Vagina (tissue), 2 donors: ENCODE data around the gene STK11IP. TPM values are rescaled to one million over a fixed set of nuclear protein-coding genes. Genes with fewer than 3 reads are reported as not detected.
A peak's percentile ranks its signal among the peaks of the same experiment; 100 is the strongest.

Source experiments
- DNase-seq, 2 donors: peaks; one replicate each; pipeline ENCODE4 v3.0.0-alpha.2; 2017; ENCODE audit errors: extremely low spot score in 2 of 2
- H3K27ac ChIP-seq: fragments of 200-600 bp; sonication (generic); one replicate; pipeline ENCODE4 v1.5.1; 2019
- H3K27me3 ChIP-seq: fragments of 200-600 bp; sonication (generic); one replicate; pipeline ENCODE4 v1.5.1; 2019
- H3K36me3 ChIP-seq, 2 donors: fragments of 200-600 bp; sonication (generic); one replicate each; pipeline ENCODE4 v1.5.1; 2017 to 2019
- H3K4me1 ChIP-seq: fragments of 200-600 bp; sonication (generic); one replicate; pipeline ENCODE4 v1.5.1; 2019
- H3K4me3 ChIP-seq, 2 donors: fragments of 200-600 bp; sonication (generic); 1 replicate in 1 of 2; 2 replicates in 1 of 2; pipeline ENCODE4 v1.5.1; 2016 to 2019
- H3K9me3 ChIP-seq: fragments of 200-600 bp; sonication (generic); one replicate; pipeline ENCODE4 v1.5.1; 2019
- POLR2A ChIP-seq, 2 donors: fragments of 450-650 bp; IDR thresholded peaks; one replicate each; pipeline ENCODE4 v1.6.1; 2017; ENCODE audit warnings: antibody characterized with exemption in 2 of 2, mild to moderate bottlenecking in 2 of 2, moderate library complexity in 2 of 2
- POLR2AphosphoS5 ChIP-seq, 2 donors: sonication (generic); formaldehyde crosslinking; IDR thresholded peaks; one replicate each; pipeline ENCODE4 v1.9.0; 2017; ENCODE audit warnings: antibody characterized with exemption in 2 of 2, mild to moderate bottlenecking in 2 of 2, low read depth in 1 of 2; ENCODE audit not compliant: insufficient read depth in 1 of 2
- intact Hi-C: fragments of 100-400 bp; cut with DNase I; formaldehyde crosslinking; loops from one replicate; pipeline ENCODE4 v1.15.1; 2023
- total RNA-seq: library from RNA; depleted of rRNA; stranded (reverse); fragments of >200 nt; gene quantifications from one replicate; pipeline ENCODE4 v1.2.3, GENCODE V29; 2016
- TF ChIP-seq, protein P1 (sequence below), 3 experiments: fragments of 450-650 bp in 2 of 3; fragments of 200-600 bp in 1 of 3; sonication (generic) in 1 of 3; IDR thresholded peaks; one replicate each; pipeline ENCODE4 v1.5.1; 2017 to 2019; ENCODE audit warnings: antibody characterized with exemption in 3 of 3, mild to moderate bottlenecking in 2 of 3, moderate library complexity in 2 of 3

Gene STK11IP
- total RNA-seq, 1 donor from 2014 or later, result 11.3 TPM

DNA sequence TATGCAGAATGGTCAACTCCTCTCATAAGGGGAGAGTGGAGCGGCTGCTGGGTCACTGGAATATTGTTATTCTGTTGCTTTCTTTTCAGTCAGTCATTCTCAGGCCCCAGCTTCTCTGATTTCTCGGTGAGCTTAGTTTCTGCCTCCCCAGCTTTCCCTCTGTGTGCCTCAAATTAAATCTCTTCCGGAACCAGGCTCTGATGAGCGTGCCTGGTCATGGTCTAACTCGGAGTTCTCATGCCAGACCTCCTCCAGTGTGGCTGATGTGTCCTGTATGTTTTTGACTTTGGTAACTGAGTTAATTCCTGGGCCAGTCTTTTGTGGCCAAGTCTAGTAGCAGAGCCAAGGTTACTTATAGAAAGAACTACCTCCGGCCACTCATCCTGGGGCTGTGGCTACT lies 4.9 kb upstream of the STK11IP start:
- Histone ChIP-seq H3K4me1 (peaks cover 8% of the 10 kb centered on the region), H3K36me3 (no peaks in the 10 kb centered on the region), H3K9me3 (no peaks in the 10 kb centered on the region), H3K27me3 (no peaks in the 10 kb centered on the region), H3K27ac (no peak overlapping the region), H3K4me3 (no peak overlapping the region)
- intact Hi-C loops, result no loop called here
- TF ChIP-seq, protein P1, sequence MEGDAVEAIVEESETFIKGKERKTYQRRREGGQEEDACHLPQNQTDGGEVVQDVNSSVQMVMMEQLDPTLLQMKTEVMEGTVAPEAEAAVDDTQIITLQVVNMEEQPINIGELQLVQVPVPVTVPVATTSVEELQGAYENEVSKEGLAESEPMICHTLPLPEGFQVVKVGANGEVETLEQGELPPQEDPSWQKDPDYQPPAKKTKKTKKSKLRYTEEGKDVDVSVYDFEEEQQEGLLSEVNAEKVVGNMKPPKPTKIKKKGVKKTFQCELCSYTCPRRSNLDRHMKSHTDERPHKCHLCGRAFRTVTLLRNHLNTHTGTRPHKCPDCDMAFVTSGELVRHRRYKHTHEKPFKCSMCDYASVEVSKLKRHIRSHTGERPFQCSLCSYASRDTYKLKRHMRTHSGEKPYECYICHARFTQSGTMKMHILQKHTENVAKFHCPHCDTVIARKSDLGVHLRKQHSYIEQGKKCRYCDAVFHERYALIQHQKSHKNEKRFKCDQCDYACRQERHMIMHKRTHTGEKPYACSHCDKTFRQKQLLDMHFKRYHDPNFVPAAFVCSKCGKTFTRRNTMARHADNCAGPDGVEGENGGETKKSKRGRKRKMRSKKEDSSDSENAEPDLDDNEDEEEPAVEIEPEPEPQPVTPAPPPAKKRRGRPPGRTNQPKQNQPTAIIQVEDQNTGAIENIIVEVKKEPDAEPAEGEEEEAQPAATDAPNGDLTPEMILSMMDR (IDR thresholded peaks at IDR 0.05), result no peak
- TF ChIP-seq POLR2AphosphoS5 (IDR thresholded peaks at IDR 0.05; ENCODE audit: insufficient read depth in 1 of 2, low read depth in 1 of 2) (no peak), POLR2A (IDR thresholded peaks at IDR 0.05) (no peak)
- DNase-seq, result no peak

DNA sequence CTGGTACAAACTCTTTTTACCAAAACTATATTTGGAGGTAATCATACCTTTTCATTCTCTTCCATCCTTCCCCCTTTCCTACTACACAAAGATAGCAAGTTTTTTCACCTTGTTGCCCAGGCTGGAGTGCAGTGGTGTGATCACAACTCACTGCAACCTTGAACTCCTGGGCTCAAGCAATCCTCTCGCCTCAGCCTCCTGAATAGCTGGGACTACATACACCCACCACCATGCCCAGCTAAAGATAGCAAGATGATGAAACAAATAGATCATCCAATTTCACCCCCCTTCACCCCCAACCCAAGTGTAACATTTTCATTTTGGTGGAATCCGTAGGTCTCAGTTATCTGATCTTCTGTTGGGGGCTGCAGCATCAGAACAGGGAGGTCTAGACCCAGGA lies 4.5 kb upstream of the STK11IP start:
- DNase-seq, result no peak
- intact Hi-C loops, result no loop called here
- H3K9me3 ChIP-seq, result no peaks in the 10 kb centered on the region
- H3K27me3 ChIP-seq, result no peaks in the 10 kb centered on the region
- no peak overlapping the region for H3K4me3 ChIP-seq
- H3K27ac ChIP-seq, result no peak overlapping the region
- peaks cover 9% of the 10 kb centered on the region for H3K4me1 ChIP-seq
- H3K36me3 ChIP-seq, result no peaks in the 10 kb centered on the region
- no peak for TF ChIP-seq POLR2A (IDR thresholded peaks at IDR 0.05)
- TF ChIP-seq, protein P1 (IDR thresholded peaks at IDR 0.05), result no peak

DNA sequence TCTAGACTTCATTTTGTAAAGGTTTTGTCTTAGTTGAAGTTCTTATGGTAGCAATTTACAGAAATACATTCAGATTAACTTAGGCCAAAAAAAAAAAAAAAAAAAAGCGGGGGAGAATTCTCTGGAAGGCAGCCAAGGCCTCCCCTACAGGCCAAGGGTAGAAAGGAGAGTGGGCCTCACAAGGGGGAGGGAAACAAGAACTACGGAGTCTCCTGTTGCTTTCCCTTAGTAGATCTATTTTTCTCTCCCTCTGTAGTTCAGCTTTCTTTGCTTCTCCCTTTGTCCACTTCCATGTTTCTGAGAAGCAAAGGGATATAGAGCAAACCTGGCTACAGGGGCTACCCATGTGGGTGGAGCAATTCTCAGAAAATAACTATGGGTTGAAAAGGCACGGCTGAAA lies 2.4 kb upstream of the STK11IP start:
- intact Hi-C loops, result no loop called here
- Histone ChIP-seq H3K9me3 (no peaks in the 10 kb centered on the region), H3K27ac (no peak overlapping the region), H3K4me1 (peaks cover 15% of the 10 kb centered on the region), H3K27me3 (no peaks in the 10 kb centered on the region), H3K4me3 (no peak overlapping the region), H3K36me3 (no peaks in the 10 kb centered on the region)
- TF ChIP-seq POLR2A (IDR thresholded peaks at IDR 0.05) (no peak), POLR2AphosphoS5 (IDR thresholded peaks at IDR 0.05; ENCODE audit: insufficient read depth in 1 of 2, low read depth in 1 of 2) (no peak)
- TF ChIP-seq, protein P1 (IDR thresholded peaks at IDR 0.05), result no peak
- DNase-seq, result no peak

DNA sequence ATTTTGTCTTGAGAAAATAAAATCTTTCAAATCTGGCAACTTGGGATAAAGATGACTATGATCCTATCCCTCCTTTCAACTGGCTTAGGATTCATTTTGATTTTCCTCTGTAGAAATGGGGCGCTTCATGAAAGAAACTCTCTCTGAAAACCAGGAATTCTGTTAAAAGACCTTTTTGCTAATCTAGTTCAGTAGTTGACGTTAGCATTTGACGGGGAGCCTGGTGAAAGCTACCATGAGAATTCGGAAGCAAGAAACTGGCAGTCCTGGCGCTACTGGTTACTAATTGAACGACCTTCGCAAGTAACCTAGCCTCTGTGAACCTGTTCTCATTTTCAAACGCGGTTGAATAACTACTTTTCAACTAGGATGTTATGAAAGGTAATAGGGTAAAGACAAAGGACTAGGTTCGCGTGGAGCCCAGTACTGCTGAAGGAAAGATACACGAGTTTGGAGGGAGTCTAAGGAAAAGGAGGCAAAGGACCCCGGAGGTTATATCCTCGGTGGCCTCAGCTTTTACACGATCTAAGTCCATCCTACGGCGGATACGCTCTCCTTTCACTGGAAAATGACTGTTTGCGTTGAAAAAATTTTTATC lies 604 bp upstream of the STK11IP start:
- TF ChIP-seq, protein P1 (IDR thresholded peaks at IDR 0.05), result no peak
- TF ChIP-seq POLR2A (IDR thresholded peaks at IDR 0.05) (no peak), POLR2AphosphoS5 (IDR thresholded peaks at IDR 0.05; ENCODE audit: insufficient read depth in 1 of 2, low read depth in 1 of 2) (no peak)
- peaks cover 15% of the 10 kb centered on the region for H3K4me1 ChIP-seq
- no peaks in the 10 kb centered on the region for H3K27me3 ChIP-seq
- peak overlapping the region; percentile 57 to 58 for H3K4me3 ChIP-seq
- intact Hi-C loops, result no loop called here
- peaks cover 0 to 11% of the 10 kb centered on the region in 2 donors for H3K36me3 ChIP-seq
- no peaks in the 10 kb centered on the region for H3K9me3 ChIP-seq
- DNase-seq, result no peak
- peak overlapping the region; percentile 76 for H3K27ac ChIP-seq

DNA sequence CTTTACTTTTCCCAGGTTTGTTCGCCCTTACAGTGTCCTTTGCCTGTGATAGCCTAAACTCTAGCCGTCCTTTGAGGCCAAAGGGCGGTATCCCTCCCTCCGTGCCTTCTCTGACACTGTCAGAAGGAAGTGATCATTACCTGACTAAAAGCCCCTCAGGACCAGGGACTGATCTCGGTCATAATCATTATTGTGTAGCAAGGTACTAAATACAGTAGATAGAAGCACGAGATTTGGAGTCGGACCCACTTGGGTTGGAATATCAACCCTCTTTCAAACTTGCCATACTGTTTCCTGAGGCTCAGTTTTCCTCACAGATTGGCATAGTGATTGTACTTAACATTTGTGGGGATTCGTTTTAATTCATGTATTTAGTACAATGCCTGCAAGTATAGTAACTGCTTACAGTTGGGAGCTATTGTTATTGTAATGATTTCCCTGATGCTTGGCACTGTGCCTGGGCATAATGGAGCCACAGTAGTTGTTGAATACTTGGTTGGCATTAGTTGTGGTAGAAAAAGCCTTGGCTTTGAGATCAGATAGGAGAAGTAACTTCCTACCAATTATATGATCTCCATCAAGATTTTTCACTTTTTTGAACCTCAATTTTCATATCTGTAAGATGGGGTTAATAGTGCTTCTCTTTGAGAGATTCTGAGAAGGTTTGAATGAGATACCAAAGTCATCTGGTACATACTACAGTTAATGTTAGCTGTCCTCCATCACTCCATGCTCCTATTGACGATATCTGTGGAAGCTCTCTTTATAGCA lies 836 bp downstream of the STK11IP start:
- TF ChIP-seq, protein P1 (IDR thresholded peaks at IDR 0.05), result no peak
- TF ChIP-seq POLR2AphosphoS5 (IDR thresholded peaks at IDR 0.05; ENCODE audit: insufficient read depth in 1 of 2, low read depth in 1 of 2) (no peak), POLR2A (IDR thresholded peaks at IDR 0.05) (no peak)
- Histone ChIP-seq H3K9me3 (no peaks in the 10 kb centered on the region), H3K27me3 (no peaks in the 10 kb centered on the region), H3K4me3 (peak overlapping the region; percentile 57 to 58), H3K36me3 (peaks cover 0 to 18% of the 10 kb centered on the region in 2 donors), H3K4me1 (peaks cover 15% of the 10 kb centered on the region), H3K27ac (peak overlapping the region; percentile 76)
- intact Hi-C loops, result no loop called here
- DNase-seq, result no peak
